ENCODE measurements around the gene KCNMA1.

The KCNMA1 gene

DNA sequence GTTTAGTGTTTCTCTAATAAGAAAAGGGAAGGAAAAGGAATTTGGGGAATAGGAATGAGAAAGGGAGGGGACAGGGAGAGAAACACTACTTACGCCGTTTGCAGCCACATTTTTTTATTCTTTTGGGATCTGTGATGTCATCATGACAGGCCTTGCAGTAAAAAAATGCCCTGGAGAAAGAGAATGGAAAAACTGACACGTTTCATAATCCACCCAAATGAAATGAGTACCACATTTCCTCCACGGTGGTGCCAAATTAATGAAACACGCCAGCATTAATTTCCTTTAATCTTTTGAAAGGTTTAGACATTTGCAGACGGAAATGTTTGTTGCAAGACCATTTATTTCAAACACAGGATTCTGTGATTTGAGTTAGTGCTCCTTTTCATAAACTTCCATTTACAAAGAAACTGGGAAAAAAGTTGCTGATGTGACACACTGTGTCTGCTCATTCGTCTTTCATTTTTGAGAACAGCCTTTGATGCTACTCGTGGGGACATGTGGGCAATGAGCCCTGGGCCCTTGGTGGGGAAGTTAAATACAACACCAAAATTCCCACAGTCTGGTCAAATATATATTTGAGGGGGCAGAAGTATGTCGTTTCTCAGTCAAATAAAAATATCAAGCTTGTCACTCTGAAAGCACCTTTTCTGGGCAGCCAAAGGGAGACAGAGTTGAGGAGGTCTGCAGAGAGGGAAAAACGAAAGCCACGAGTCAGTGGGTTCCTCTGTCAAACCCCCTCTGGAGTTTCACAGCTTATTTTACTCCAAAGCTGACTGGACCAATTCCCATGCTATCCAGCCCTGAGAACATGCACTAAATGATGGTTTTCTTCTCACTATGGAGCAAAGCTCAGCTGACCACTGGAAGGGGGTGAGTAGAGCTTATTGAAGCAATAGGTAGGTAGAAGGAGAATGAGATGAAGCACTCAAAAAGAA is 625.5 kb downstream of the KCNMA1 start:
- H3K9me3 ChIP-seq (ENCODE audit: control insufficient read depth, insufficient read depth, low read length), result no peaks in the 10 kb centered on the region
- H3K4me1 ChIP-seq (ENCODE audit: insufficient read depth, low read length), result no peaks in the 10 kb centered on the region
- H3K36me3 ChIP-seq (ENCODE audit: insufficient read depth, low read length), result no peaks in the 10 kb centered on the region
- no peak overlapping the region for H3K9ac ChIP-seq (ENCODE audit: low read depth, low read length)

DNA sequence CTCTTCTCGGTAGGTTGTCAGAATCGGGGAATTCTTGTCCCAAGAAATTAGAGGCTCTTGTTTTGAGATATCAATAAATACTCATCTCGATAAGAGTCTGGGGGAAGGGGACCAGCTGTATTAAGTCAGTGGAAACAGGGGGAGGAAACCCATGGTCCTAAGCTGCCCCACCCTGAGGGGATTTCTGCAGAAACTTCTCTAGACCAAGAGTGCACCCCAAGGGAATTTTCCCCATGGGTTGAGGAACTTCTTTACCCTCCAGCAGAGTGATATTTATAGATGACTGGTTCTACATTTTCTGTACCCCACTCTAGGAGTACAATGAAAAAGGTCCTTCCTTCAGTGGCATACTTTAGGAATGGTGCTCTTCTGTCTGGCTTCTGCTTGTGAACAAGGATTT is 627.2 kb downstream of the KCNMA1 start:
- Histone ChIP-seq H3K36me3 (ENCODE audit: insufficient read depth, low read length) (no peaks in the 10 kb centered on the region), H3K9ac (ENCODE audit: low read depth, low read length) (no peak overlapping the region)

DNA sequence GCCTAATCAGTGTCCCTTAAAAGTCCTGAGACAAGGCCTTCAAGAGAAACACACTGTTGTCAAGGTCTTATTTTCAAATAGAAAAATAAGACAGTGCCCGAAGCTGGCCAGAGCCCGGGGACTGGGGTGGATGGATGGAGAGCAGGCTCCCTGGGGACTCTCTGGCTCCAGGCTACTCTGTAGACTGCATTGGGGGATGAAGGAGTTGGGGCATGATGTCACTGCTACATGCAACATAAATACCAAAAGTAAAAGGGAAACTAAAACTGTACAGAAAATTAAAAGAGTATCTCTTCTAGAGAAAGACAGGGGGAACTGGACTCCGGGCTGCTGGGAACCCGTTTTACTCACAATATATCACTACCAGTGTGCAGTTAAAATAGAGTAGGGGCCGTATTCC is 629.8 kb downstream of the KCNMA1 start:
- Histone ChIP-seq H3K9me3 (ENCODE audit: control insufficient read depth, insufficient read depth, low read length) (peaks cover 3% of the 10 kb centered on the region; the same call in 1 of the 2 replicates), H3K9ac (ENCODE audit: low read depth, low read length) (no peak overlapping the region), H3K36me3 (ENCODE audit: insufficient read depth, low read length) (no peaks in the 10 kb centered on the region), H3K4me1 (ENCODE audit: insufficient read depth, low read length) (no peaks in the 10 kb centered on the region)

More for the DNA sequence above, 627.2 kb downstream of the KCNMA1 start:
- Histone ChIP-seq H3K4me1 (ENCODE audit: insufficient read depth, low read length) (no peaks in the 10 kb centered on the region), H3K9me3 (ENCODE audit: control insufficient read depth, insufficient read depth, low read length) (peaks cover 3% of the 10 kb centered on the region; the same call in 1 of the 2 replicates)

DNA sequence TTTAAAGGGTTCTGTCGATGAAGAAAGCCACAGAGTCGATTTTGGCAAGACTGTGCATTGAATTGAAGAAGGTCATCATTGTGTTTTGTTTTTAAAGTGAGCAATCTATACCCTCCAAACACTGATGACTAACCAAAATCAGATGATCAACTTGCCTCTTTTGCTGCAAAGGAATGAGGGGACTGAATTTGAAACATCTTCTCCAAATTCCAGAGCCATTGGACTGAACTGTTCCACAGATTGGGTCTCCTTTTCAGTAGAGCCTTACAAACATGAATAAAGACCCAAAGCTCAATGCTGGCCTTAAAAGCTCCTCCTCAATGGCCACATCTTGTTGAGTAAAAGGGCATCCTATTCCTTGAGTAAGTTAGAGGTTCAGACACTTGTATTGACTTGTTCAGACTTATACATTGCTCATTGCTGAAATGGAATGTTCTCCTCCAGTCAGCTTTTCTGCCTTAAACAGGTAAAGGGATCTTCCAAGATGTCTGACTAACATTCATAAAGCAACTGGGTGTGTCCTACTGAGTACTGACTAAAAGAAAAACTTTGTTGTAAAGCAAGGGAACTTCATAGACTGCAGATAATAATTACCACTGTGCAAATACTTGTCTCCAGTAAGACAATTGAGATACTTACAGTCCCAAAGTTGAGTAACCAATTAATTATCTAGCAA is 630.6 kb downstream of the KCNMA1 start:
- Histone ChIP-seq H3K9ac (ENCODE audit: low read depth, low read length) (no peak overlapping the region), H3K4me1 (ENCODE audit: insufficient read depth, low read length) (no peaks in the 10 kb centered on the region), H3K9me3 (ENCODE audit: control insufficient read depth, insufficient read depth, low read length) (peaks cover 3% of the 10 kb centered on the region; the same call in 1 of the 2 replicates), H3K36me3 (ENCODE audit: insufficient read depth, low read length) (no peaks in the 10 kb centered on the region)

DNA sequence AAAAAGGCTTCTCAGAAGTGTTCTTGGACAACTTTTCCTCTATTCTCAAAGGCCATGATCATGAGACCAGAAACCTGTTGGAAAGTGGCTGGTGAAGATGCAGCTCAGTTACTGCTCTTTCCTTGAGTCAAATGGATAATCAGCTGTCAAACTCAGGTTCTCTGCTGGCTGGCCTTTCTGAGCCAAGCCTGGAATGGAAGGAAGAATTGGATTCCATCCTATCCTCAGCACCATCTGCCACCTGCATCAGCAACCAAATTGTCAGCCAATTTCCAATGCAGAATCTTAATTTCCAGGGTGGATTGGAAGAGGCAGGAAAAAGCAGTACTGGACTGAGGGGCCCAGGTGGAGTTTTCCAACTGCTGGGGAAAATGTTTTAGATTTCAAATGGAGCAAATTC is 631.7 kb downstream of the KCNMA1 start:
- H3K9me3 ChIP-seq (ENCODE audit: control insufficient read depth, insufficient read depth, low read length), result peaks cover 3% of the 10 kb centered on the region; the same call in 1 of the 2 replicates
- no peaks in the 10 kb centered on the region for H3K36me3 ChIP-seq (ENCODE audit: insufficient read depth, low read length)
- no peak overlapping the region for H3K9ac ChIP-seq (ENCODE audit: low read depth, low read length)
- no peaks in the 10 kb centered on the region for H3K4me1 ChIP-seq (ENCODE audit: insufficient read depth, low read length)

DNA sequence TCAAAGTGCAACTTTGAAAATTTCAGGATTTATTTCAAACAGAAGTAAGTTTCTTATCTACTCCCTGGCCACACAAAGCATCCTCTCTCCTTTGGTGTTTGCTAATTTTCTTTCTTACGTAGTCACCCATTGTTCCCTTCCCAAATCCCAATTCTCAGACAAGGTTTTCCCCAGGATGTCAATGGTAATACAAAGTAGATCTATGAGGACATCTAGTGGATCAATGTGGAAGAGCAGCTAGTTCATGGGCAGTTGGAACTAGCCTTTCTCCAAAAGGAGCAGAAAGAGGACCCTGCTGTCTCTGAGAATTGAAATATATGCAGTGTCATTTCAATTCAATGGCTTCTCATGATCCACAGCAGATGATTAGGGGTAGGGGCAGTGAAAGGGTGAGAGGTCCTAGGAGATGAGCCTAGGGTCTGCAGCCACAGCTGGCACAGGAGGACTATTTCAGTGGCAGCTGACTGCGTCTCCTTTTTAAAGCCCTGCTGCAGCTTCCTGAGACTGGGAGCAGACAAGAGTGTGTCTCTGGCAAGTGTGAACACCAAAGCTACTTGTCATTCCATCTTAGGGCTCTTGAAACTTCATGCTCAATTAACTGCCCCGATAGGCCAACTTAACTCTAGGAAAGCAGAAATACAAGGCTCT is 632.6 kb downstream of the KCNMA1 start:
- H3K9me3 ChIP-seq (ENCODE audit: control insufficient read depth, insufficient read depth, low read length), result peaks cover 3% of the 10 kb centered on the region; the same call in 1 of the 2 replicates
- no peak overlapping the region for H3K9ac ChIP-seq (ENCODE audit: low read depth, low read length)
- no peaks in the 10 kb centered on the region for H3K36me3 ChIP-seq (ENCODE audit: insufficient read depth, low read length)
- no peaks in the 10 kb centered on the region for H3K4me1 ChIP-seq (ENCODE audit: insufficient read depth, low read length)

DNA sequence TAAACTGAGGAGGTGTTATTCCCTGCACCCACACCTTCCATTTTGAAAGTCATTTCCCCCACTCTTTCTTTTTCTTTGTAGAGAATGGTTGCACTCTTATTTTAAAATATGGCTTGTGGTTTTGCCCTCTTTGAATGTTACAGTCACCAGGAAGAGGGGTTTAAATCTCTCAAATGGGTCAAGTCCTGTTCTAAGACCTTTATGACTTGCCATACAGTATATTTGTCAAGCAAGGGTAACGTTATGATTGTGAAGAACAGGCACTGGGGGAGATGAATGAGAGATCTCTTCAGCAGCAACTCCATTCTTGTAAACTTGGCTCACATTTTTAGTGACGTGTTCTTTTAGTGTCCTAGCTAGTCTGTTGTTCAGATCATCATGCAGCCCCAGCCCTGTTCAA is 634.7 kb downstream of the KCNMA1 start:
- H3K9ac ChIP-seq (ENCODE audit: low read depth, low read length), result no peak overlapping the region
- H3K9me3 ChIP-seq (ENCODE audit: control insufficient read depth, insufficient read depth, low read length), result peaks cover 3% of the 10 kb centered on the region; the same call in 1 of the 2 replicates
- H3K4me1 ChIP-seq (ENCODE audit: insufficient read depth, low read length), result no peaks in the 10 kb centered on the region
- H3K36me3 ChIP-seq (ENCODE audit: insufficient read depth, low read length), result no peaks in the 10 kb centered on the region

DNA sequence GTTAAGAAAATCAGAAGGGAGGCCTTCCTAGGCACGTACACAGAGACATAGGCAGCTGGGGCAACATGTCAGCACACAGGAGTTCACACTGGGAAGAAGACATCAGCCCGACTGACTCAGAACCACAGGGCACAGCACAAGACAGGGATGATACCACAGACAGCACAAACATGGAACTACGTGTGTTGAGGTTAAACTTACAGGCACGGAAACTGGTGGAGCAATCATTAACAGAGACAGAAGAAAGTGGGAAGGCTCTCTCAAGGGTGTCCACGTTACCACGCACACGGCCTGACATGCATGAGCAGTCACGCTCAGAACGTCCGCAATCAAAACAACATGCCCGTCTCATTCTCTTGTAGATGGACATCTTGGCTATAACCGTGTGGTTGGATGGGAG is 636.4 kb downstream of the KCNMA1 start:
- Histone ChIP-seq H3K36me3 (ENCODE audit: insufficient read depth, low read length) (no peaks in the 10 kb centered on the region), H3K4me1 (ENCODE audit: insufficient read depth, low read length) (no peaks in the 10 kb centered on the region)

DNA sequence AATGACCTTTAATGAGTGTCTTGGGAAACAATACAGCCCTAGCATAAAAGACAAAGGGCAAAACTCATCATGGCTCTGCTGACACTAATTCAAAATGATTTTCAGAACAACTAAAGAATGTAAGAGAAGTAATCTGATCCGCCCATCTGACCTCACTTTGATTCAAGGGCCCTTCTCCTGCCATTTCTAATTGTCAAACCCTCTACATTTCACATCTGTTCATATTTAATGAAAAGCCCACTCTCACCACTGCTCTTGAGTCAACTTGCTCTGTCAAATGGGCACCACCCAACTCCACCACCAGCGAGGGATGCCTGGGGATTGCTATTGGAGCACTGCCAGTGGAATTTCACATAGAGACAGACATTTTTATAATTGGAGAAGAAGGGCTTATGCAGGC is 639.2 kb downstream of the KCNMA1 start:
- Histone ChIP-seq H3K4me1 (ENCODE audit: insufficient read depth, low read length) (no peaks in the 10 kb centered on the region), H3K36me3 (ENCODE audit: insufficient read depth, low read length) (no peaks in the 10 kb centered on the region), H3K9ac (ENCODE audit: low read depth, low read length) (no peak overlapping the region), H3K9me3 (ENCODE audit: control insufficient read depth, insufficient read depth, low read length) (no peaks in the 10 kb centered on the region)

More for the DNA sequence above, 636.4 kb downstream of the KCNMA1 start:
- H3K9ac ChIP-seq (ENCODE audit: low read depth, low read length), result no peak overlapping the region
- no peaks in the 10 kb centered on the region for H3K9me3 ChIP-seq (ENCODE audit: control insufficient read depth, insufficient read depth, low read length)

DNA sequence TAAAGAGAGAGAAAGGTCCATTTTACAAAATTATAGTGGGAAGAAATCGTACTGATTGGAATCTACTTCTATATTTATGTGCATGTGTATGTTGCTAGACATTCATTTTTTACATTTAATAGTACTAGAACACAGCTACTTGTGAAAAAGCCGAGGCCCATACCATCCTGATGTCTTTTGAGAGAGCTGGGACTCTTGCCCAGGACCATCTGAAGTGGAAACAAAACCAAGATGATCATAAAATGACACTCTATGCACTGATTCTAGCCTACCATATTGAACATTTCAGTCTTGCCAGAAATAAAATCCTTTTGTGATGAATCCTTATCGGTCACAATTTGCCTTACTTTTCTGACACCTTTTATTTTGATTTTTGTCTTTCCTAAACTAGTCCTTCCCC is 640.0 kb downstream of the KCNMA1 start:
- no peaks in the 10 kb centered on the region for H3K9me3 ChIP-seq (ENCODE audit: control insufficient read depth, insufficient read depth, low read length)
- H3K4me1 ChIP-seq (ENCODE audit: insufficient read depth, low read length), result no peaks in the 10 kb centered on the region
- no peaks in the 10 kb centered on the region for H3K36me3 ChIP-seq (ENCODE audit: insufficient read depth, low read length)

DNA sequence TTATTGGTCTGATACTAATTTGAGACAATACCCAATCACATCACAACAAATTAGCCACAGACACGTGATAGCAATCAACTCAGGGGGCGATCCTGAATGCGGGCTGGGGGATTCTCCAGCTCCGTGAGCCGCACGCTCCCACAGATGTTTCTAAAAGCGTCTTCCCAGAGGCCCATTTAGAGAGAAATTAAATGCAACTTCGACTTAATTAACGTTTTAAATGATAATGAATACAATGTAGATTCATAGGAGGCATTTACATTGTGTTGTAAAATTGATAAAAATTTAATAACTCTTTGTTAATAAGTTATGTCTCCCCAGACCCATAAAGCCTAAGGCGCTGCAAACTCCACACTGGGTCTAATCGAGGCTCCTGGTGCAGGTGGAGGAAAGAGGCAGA is 642.6 kb downstream of the KCNMA1 start:
- Histone ChIP-seq H3K36me3 (ENCODE audit: insufficient read depth, low read length) (no peaks in the 10 kb centered on the region), H3K9me3 (ENCODE audit: control insufficient read depth, insufficient read depth, low read length) (no peaks in the 10 kb centered on the region), H3K4me1 (ENCODE audit: insufficient read depth, low read length) (no peaks in the 10 kb centered on the region), H3K9ac (ENCODE audit: low read depth, low read length) (no peak overlapping the region)

More for the DNA sequence above, 640.0 kb downstream of the KCNMA1 start:
- H3K9ac ChIP-seq (ENCODE audit: low read depth, low read length), result no peak overlapping the region

DNA sequence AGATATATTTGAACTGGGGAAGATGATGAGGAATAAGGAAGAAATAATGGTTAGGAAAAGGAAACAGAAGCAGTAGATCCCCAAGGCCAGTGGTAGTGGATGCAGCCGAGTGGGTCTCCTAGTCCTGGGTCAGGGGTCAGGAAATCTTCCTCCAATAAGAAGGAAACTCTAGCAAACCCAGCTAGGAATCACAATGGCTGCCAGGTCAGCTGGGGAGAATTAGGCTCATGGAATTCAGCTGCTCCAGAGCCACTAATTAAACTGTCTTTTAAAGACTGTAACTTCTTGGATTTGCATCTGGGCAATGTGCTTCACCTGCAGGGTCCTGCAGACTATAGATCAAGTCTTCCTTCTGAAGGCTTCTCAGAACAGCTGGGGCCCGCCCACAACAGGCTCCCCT is 644.4 kb downstream of the KCNMA1 start:
- Histone ChIP-seq H3K4me1 (ENCODE audit: insufficient read depth, low read length) (no peaks in the 10 kb centered on the region), H3K9ac (ENCODE audit: low read depth, low read length) (no peak overlapping the region), H3K9me3 (ENCODE audit: control insufficient read depth, insufficient read depth, low read length) (no peaks in the 10 kb centered on the region), H3K36me3 (ENCODE audit: insufficient read depth, low read length) (no peaks in the 10 kb centered on the region)

DNA sequence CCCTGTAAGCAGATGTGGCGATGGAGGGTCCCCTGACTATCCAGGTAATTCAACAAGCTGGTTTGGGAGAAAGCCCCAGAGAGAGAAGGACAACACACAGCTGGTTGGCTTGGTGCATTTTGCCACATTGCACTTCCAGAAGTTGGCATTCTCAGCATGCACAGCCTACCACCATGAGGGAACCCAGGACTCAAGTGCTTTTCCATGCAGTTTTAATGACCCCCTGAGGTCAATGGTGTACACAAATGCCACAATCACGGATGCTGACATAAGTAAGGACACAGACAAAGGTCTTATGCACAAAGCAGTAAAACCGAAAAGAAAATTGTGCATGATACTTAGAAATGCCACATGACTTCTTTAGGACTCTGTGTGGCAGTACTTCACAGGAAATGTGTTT is 645.1 kb downstream of the KCNMA1 start:
- H3K4me1 ChIP-seq (ENCODE audit: insufficient read depth, low read length), result no peaks in the 10 kb centered on the region
- no peak overlapping the region for H3K9ac ChIP-seq (ENCODE audit: low read depth, low read length)
- H3K9me3 ChIP-seq (ENCODE audit: control insufficient read depth, insufficient read depth, low read length), result no peaks in the 10 kb centered on the region
- H3K36me3 ChIP-seq (ENCODE audit: insufficient read depth, low read length), result no peaks in the 10 kb centered on the region

DNA sequence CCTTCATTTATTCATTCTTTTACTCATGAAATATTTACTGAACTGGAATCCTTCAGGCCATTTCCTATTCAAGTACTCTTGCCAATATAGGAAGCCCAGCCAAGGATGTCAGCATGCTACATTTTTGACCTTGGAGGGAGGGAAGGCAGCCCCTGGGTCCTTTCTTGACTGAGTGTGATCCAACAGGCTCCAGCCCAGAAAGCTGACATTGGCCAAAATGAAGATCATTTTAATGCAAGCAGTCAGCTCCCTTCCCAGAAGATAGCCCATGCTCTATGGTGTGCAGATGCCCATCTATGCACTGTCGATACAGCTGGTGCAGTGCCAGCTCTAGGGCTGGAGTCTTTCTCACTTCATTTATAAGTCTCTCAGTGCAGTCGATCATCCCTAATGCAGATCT is 646.0 kb downstream of the KCNMA1 start:
- Histone ChIP-seq H3K9me3 (ENCODE audit: control insufficient read depth, insufficient read depth, low read length) (no peaks in the 10 kb centered on the region), H3K9ac (ENCODE audit: low read depth, low read length) (no peak overlapping the region), H3K4me1 (ENCODE audit: insufficient read depth, low read length) (no peaks in the 10 kb centered on the region), H3K36me3 (ENCODE audit: insufficient read depth, low read length) (no peaks in the 10 kb centered on the region)
